Mesothelial cell of epicardium (in vitro differentiated cells): ENCODE data around the gene PRDM16. TPM values are rescaled to one million over a fixed set of nuclear protein-coding genes. Genes with fewer than 3 reads are reported as not detected.

Source experiments
- DNase-seq, 2 experiments: peaks; one replicate each; pipeline ENCODE4 v3.0.0; 2021; ENCODE audit warnings: low spot score in 2 of 2; ENCODE audit not compliant: unreplicated experiment in 2 of 2
- H3K27ac Mint-ChIP-seq: 2 replicates; pipeline ENCODE4 v1.8.0; 2021; ENCODE audit warnings: mixed read lengths
- H3K27me3 Mint-ChIP-seq: 2 replicates; pipeline ENCODE4 v1.8.0; 2021; ENCODE audit warnings: low read depth, mixed read lengths
- H3K36me3 Mint-ChIP-seq: 2 replicates; pipeline ENCODE4 v1.8.0; 2021; ENCODE audit warnings: mixed read lengths
- H3K4me1 Mint-ChIP-seq: 2 replicates; pipeline ENCODE4 v1.8.0; 2021; ENCODE audit warnings: mixed read lengths
- H3K4me3 Mint-ChIP-seq: 2 replicates; pipeline ENCODE4 v1.8.0; 2021; ENCODE audit warnings: mild to moderate bottlenecking, moderate library complexity, mixed read lengths
- H3K9me3 Mint-ChIP-seq: 2 replicates; pipeline ENCODE4 v1.8.0; 2021; ENCODE audit warnings: mixed read lengths
- total RNA-seq: library from RNA; stranded (reverse); gene quantifications from 3 replicates; pipeline ENCODE4 v1.2.1, GENCODE V29; 2021
- TF ChIP-seq, protein P1 (sequence below): fragments of 200-600 bp; sonication (generic); IDR thresholded peaks from one replicate; pipeline ENCODE4 v1.5.0; 2021; ENCODE audit warnings: antibody characterized with exemption; ENCODE audit not compliant: unreplicated experiment

Gene PRDM16
- total RNA-seq, 1 donor from 2014 or later: 1.4 TPM

DNA sequence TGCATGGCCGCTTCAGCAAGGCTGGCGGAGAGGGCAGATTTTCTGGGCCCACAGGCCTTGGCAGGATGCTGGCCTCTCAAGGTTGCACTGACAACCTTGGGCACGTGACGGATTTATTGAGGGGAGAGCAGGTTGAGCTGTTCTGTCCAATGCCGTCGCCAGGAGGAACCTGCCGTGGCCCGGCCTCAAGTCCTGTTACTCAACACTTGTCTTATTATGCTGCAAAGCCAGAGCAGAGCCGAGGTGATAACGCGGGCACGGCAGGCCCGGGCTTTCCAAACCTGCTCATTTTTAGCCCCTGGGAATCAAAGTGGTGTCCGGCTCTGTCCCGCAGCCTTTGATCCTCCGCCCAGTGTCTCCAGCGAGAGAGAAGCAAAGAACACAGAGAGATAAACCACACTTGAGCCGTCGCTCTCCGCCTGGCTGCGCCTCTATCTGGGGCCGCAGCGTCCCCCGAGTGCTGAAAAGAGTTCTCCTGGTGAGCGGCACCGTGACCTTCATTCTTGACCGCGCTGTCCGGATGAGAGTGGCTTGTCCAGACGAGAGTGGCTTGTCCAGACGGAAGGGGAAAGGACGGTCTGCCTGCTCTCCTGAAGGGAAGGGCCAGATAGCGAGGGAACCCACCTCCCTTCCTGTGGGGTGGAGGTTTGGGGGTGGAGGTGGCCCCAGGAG is 223.2 kb downstream of the PRDM16 start:
- H3K27me3 Mint-ChIP-seq: peaks cover 40% of the 10 kb centered on the region

DNA sequence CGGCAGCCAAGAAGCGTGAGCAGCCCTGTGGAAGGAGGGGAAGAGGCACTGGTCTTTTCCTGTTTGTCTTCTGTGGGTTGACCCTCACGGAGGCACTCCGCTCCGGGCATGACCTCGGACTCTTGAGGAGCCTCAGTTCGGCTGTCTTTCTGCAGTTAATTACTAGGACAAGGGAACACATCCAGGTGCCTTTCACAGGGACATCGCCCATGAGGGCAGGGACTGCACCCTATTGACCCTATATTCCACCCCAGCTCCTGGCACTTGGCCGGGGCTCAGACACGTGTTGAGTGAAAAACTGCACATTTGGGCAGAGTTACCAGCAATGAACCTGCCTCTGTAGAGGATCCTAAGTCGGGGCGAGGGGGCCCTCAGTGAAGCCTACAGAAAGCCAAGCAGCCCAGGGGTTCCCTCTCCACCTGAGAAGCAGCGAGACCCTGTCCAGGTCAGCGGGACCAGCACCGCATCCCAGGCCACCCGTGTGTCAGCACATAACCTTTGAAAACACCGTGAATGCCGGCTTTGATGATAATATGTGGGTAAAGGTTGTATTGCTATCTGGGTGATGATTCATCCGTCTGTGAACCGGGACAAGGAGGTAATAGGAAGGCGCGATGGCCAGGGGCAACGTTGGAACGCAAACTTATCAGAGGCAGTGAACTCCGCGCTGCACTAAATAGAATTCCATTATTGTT is 224.0 kb downstream of the PRDM16 start:
- H3K9me3 Mint-ChIP-seq: no peaks in the 10 kb centered on the region
- no peaks in the 10 kb centered on the region for H3K4me1 Mint-ChIP-seq
- no peaks in the 10 kb centered on the region for H3K36me3 Mint-ChIP-seq
- TF ChIP-seq, protein P1, sequence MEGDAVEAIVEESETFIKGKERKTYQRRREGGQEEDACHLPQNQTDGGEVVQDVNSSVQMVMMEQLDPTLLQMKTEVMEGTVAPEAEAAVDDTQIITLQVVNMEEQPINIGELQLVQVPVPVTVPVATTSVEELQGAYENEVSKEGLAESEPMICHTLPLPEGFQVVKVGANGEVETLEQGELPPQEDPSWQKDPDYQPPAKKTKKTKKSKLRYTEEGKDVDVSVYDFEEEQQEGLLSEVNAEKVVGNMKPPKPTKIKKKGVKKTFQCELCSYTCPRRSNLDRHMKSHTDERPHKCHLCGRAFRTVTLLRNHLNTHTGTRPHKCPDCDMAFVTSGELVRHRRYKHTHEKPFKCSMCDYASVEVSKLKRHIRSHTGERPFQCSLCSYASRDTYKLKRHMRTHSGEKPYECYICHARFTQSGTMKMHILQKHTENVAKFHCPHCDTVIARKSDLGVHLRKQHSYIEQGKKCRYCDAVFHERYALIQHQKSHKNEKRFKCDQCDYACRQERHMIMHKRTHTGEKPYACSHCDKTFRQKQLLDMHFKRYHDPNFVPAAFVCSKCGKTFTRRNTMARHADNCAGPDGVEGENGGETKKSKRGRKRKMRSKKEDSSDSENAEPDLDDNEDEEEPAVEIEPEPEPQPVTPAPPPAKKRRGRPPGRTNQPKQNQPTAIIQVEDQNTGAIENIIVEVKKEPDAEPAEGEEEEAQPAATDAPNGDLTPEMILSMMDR: no peak
- peaks cover 46% of the 10 kb centered on the region for H3K27me3 Mint-ChIP-seq
- no peak for DNase-seq
- H3K4me3 Mint-ChIP-seq: no peak overlapping the region
- H3K27ac Mint-ChIP-seq: no peak overlapping the region

More for the DNA sequence above, 223.2 kb downstream of the PRDM16 start:
- TF ChIP-seq, protein P1: no peak
- Mint-ChIP-seq H3K9me3 (no peaks in the 10 kb centered on the region), H3K27ac (no peak overlapping the region), H3K4me1 (no peaks in the 10 kb centered on the region), H3K36me3 (no peaks in the 10 kb centered on the region), H3K4me3 (no peak overlapping the region)
- no peak for DNase-seq

DNA sequence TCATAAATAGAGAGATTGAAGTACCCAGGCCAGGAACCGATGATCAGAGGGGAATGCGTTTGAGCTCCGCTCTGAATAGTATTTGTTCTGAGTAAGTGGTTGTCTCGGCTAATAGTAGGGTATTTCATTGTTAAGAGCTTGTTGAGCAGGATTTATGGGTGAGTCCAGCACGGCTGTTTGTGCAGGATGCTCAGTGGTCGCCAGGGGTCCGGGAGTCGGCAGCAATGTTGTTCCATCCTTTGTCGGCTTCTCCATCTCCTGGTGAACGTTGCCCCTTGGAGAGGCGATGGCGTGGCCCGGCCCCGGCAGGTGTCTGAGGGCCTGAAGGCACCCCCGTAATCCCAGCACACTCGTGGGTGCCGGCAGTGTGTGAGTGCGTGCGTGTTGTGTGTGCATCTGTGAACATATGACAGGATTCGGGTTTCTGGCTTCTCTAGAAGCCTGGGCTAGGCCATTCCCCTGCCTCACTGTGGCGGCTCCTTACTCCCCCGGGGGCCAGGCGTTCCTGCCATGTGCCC is 224.6 kb downstream of the PRDM16 start:
- no peak for DNase-seq
- Mint-ChIP-seq H3K27me3 (peaks cover 52% of the 10 kb centered on the region), H3K36me3 (no peaks in the 10 kb centered on the region), H3K9me3 (no peaks in the 10 kb centered on the region), H3K4me1 (no peaks in the 10 kb centered on the region), H3K27ac (no peak overlapping the region), H3K4me3 (no peak overlapping the region)
- TF ChIP-seq, protein P1: no peak

DNA sequence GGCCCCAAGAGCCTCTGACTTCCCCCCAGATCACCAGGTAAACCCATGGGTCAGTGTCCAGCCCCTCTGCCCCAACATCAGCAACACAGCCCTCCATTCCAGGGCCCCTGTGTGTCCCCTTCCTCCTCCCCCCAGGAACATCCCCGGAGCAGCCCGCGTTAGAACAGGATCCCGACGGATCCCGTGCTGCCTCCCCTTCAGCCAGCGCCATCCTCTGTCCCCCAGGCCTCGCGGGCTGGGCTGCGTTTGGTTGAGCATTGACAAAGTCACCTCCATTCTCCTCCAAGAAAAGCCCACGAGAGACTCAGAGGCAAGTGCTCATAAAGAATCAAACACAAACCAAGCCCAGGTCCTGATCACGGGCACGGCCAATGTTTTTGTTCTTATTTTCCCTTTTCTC is 225.4 kb downstream of the PRDM16 start:
- peaks cover 50% of the 10 kb centered on the region for H3K27me3 Mint-ChIP-seq
- H3K27ac Mint-ChIP-seq: no peak overlapping the region
- DNase-seq: no peak
- no peaks in the 10 kb centered on the region for H3K9me3 Mint-ChIP-seq
- TF ChIP-seq, protein P1: no peak
- H3K4me1 Mint-ChIP-seq: no peaks in the 10 kb centered on the region
- H3K4me3 Mint-ChIP-seq: no peak overlapping the region
- H3K36me3 Mint-ChIP-seq: no peaks in the 10 kb centered on the region

DNA sequence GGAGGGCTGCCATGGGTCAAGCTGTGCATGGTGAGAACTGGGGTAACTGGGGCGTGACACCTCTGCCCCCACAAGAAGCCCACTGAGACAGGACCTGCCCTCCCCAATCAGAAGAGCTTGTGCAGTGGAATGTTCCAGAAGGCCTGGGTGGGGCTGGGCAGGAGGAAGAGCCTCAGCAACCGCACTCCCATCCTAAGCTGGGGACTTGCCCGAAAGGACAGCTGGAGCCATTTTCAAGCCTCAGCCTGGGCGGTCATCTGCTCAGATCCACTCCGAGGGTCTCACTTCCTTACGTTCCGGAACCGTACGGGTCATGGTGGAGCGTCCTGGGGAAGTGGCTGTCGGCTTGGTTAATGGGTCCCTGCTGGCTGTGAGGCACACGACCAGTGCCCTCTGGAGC is 226.8 kb downstream of the PRDM16 start:
- H3K4me3 Mint-ChIP-seq: no peak overlapping the region
- H3K9me3 Mint-ChIP-seq: no peaks in the 10 kb centered on the region
- TF ChIP-seq, protein P1: no peak
- H3K27me3 Mint-ChIP-seq: peaks cover 50% of the 10 kb centered on the region
- H3K4me1 Mint-ChIP-seq: no peaks in the 10 kb centered on the region
- no peak for DNase-seq
- no peaks in the 10 kb centered on the region for H3K36me3 Mint-ChIP-seq
- no peak overlapping the region for H3K27ac Mint-ChIP-seq
